Activated CD8-positive, alpha-beta T cell treated with anti-CD3 and anti-CD28 coated beads for 36 hours (primary cell): ENCODE results near the gene ZNF524. TPM values are rescaled to one million over a fixed set of nuclear protein-coding genes. Genes with fewer than 3 reads are reported as not detected.

ENCODE experiments used
- ATAC-seq: fragments of 200-7000 bp; cut with Tn5 transposase; one replicate; pipeline ENCODE4 v1.10.0; 2021; ENCODE audit warnings: mild to moderate bottlenecking, moderate library complexity
- CTCF ChIA-PET: fragments of 350-600 bp; sonication (Branson Sonifier 250); formaldehyde crosslinking; loops from one replicate; lab custom pipeline; 2021; ENCODE audit warnings: antibody characterized with exemption; lab: Charles Lee
- POLR2A ChIA-PET: fragments of 350-600 bp; sonication (Branson Sonifier 250); formaldehyde crosslinking; loops from one replicate; lab custom pipeline; 2021; ENCODE audit warnings: antibody characterized with exemption; lab: Charles Lee
- DNase-seq: peaks from one replicate; pipeline ENCODE4 v3.0.0-alpha.2; 2020
- H3K27ac Mint-ChIP-seq: one replicate; pipeline ENCODE4 v1.8.0; 2021; ENCODE audit warnings: mild to moderate bottlenecking, mixed read lengths
- H3K27me3 Mint-ChIP-seq: one replicate; pipeline ENCODE4 v1.8.0; 2021; ENCODE audit warnings: mixed read lengths
- H3K36me3 Mint-ChIP-seq: one replicate; pipeline ENCODE4 v1.8.0; 2021; ENCODE audit warnings: low read depth, mixed read lengths
- H3K4me1 Mint-ChIP-seq: one replicate; pipeline ENCODE4 v1.8.0; 2021; ENCODE audit warnings: low read depth, mixed read lengths
- H3K4me3 Mint-ChIP-seq: one replicate; pipeline ENCODE4 v1.8.0; 2021; ENCODE audit warnings: mild to moderate bottlenecking, moderate library complexity, mixed read lengths
- H3K9me3 Mint-ChIP-seq: one replicate; pipeline ENCODE4 v1.8.0; 2021; ENCODE audit warnings: mixed read lengths
- intact Hi-C: fragments of 100-400 bp; cut with micrococcal nuclease; formaldehyde crosslinking; loops from one replicate; pipeline ENCODE4 v1.10.0; 2022
- total RNA-seq, 2 experiments: library from RNA; stranded (reverse); gene quantifications; one replicate each; pipeline ENCODE4 v1.2.3, GENCODE V29; 2021
- TF ChIP-seq, protein P1 (sequence below): fragments of 200-600 bp; IDR thresholded peaks from one replicate; pipeline ENCODE4 v1.8.0; 2022; ENCODE audit warnings: antibody characterized with exemption, mild to moderate bottlenecking

The ZNF524 gene
- total RNA-seq, 2 experiments from 2014 or later, result 11.0 to 12.3 TPM

DNA sequence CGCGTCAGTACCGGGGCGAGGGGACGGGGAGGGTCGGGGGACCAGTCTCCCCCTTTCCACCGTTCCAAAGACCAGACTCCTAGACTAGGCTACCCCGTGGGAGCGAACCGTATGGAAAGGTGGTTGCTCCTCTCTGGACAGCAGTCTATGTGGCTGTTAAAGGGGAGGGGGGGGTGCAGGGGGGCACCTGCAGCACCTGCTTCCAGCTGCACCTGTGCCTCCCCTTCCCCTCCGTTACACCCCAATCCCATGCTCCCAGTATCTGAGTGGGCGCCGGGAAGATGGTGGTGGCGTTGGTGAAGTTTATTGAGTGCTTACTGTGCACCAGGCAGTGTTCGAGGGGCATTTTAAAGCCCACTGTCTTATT is 557 bp downstream of the ZNF524 start:
- intact Hi-C loops, result no loop called here
- peak overlapping the region; percentile 84 for H3K27ac Mint-ChIP-seq
- H3K4me3 Mint-ChIP-seq, result peak overlapping the region; percentile 88
- peaks cover 2% of the 10 kb centered on the region for H3K9me3 Mint-ChIP-seq
- DNase-seq (no peak), ATAC-seq (no peak)
- TF ChIP-seq, protein P1, sequence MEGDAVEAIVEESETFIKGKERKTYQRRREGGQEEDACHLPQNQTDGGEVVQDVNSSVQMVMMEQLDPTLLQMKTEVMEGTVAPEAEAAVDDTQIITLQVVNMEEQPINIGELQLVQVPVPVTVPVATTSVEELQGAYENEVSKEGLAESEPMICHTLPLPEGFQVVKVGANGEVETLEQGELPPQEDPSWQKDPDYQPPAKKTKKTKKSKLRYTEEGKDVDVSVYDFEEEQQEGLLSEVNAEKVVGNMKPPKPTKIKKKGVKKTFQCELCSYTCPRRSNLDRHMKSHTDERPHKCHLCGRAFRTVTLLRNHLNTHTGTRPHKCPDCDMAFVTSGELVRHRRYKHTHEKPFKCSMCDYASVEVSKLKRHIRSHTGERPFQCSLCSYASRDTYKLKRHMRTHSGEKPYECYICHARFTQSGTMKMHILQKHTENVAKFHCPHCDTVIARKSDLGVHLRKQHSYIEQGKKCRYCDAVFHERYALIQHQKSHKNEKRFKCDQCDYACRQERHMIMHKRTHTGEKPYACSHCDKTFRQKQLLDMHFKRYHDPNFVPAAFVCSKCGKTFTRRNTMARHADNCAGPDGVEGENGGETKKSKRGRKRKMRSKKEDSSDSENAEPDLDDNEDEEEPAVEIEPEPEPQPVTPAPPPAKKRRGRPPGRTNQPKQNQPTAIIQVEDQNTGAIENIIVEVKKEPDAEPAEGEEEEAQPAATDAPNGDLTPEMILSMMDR, result no peak
- CTCF ChIA-PET, result interaction anchor here (4.0 kb wide), 1 partner anchor 32 kb away, joined by 24 read pairs; no protein-coding TSS in a partner anchor
- peaks cover 28% of the 10 kb centered on the region for H3K36me3 Mint-ChIP-seq
- H3K4me1 Mint-ChIP-seq, result peaks cover 32% of the 10 kb centered on the region
- POLR2A ChIA-PET, result interaction anchor here (1.0 kb wide), 1 partner anchor 24 kb away, joined by 4 read pairs; the partner anchor contains the start of gene ZNF784
- H3K27me3 Mint-ChIP-seq, result no peaks in the 10 kb centered on the region

DNA sequence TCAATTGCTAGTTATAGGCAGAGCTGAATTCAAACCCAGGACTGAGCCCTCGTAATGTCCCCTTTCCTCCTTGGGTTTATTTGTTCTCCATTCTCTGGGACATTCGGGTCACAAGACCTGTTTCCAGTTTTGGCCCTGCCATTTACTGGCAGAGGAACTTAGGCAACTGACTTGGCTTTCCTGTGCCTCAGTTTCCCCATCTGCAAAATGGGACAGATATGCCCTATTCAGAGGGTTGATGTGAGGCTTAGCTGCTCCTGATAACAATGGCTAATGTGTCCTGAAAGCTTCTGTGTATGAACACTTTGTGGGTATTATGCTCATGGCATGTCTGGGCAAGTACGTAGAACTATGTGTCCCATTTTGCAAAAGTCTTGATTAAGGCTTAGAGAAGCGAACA is 996 bp downstream of the ZNF524 start:
- TF ChIP-seq, protein P1, result no peak
- ChIA-PET CTCF (interaction anchor here (4.0 kb wide), 1 partner anchor 32 kb away, joined by 24 read pairs; no protein-coding TSS in a partner anchor), POLR2A (interaction anchor here (1.0 kb wide), 1 partner anchor 24 kb away, joined by 4 read pairs; the partner anchor contains the start of gene ZNF784)
- Mint-ChIP-seq H3K4me1 (peaks cover 34% of the 10 kb centered on the region), H3K36me3 (peaks cover 23% of the 10 kb centered on the region), H3K9me3 (peaks cover 2% of the 10 kb centered on the region), H3K4me3 (peak overlapping the region; percentile 88), H3K27ac (peak overlapping the region; percentile 84), H3K27me3 (no peaks in the 10 kb centered on the region)
- DNase-seq, result no peak
- intact Hi-C loops, result no loop called here
- ATAC-seq, result no peak

DNA sequence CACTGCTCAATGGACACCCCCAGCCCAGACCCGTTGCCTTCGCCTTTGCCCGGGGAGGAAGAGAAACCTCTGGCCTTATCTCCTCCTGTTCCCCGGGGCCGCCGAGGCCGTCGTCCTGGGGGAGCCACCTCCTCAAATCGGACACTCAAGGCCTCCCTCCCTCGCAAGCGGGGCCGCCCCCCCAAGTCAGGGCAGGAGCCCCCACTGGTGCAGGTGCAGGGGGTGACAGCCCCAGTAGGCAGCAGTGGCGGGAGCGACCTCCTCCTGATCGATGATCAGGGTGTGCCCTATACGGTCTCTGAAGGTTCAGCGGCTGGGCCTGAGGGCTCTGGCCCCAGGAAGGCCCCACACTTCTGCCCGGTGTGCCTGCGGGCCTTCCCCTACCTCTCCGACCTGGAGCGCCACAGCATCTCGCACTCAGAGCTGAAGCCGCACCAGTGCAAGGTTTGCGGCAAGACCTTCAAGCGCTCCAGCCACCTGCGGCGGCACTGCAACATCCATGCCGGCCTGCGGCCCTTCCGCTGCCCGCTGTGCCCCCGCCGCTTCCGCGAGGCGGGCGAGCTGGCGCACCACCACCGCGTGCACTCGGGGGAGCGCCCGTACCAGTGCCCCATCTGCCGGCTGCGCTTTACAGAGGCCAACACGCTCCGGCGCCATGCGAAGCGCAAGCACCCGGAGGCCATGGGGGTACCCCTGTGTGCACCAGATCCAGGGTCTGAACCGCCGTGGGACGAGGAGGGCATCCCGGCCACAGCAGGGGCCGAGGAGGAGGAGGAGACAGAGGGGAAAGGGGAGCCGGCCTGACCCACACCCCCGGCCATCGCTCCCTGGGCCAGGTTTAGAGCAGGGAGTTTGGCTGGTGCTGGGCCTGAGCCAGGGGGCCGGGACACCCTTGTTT is 2.3 kb downstream of the ZNF524 start:
- Mint-ChIP-seq H3K36me3 (peaks cover 23% of the 10 kb centered on the region), H3K4me3 (peak overlapping the region; percentile 88), H3K27me3 (no peaks in the 10 kb centered on the region), H3K4me1 (peaks cover 43% of the 10 kb centered on the region), H3K9me3 (peaks cover 2% of the 10 kb centered on the region), H3K27ac (peak overlapping the region; percentile 84)
- ATAC-seq (no peak), DNase-seq (no peak)
- POLR2A ChIA-PET, result no interaction called here
- CTCF ChIA-PET, result no interaction called here
- intact Hi-C loops, result no loop called here
- TF ChIP-seq, protein P1, result no peak

DNA sequence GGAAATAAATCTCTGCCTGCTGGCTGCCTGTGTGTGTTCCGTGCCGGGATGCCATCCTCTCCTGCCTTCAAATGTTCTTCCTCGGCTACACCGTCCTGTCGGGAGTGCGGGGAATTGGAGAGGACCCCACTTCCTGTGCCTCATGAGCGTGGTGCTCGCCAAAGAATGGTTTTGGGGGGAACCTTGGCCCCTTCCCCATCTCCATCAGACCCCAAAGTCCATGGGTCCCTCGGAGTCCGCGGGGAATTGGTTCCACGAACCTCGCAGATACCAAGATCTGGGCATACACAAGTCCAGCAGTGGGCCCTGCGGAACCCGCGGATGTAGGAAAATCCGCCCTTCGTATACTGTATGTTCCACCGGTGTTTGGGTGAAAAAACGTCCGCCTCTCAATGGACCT is 3.0 kb downstream of the ZNF524 start:
- intact Hi-C loops, result no loop called here
- ChIA-PET POLR2A (no interaction called here), CTCF (no interaction called here)
- peaks cover 24% of the 10 kb centered on the region for H3K36me3 Mint-ChIP-seq
- no peak overlapping the region for H3K4me3 Mint-ChIP-seq
- peak overlapping the region; percentile 32 for H3K27ac Mint-ChIP-seq
- no peaks in the 10 kb centered on the region for H3K27me3 Mint-ChIP-seq
- H3K9me3 Mint-ChIP-seq, result peaks cover 2% of the 10 kb centered on the region
- ATAC-seq, result no peak
- H3K4me1 Mint-ChIP-seq, result peaks cover 51% of the 10 kb centered on the region
- no peak for DNase-seq
- TF ChIP-seq, protein P1, result no peak
